Neuronal stem cell (in vitro differentiated cells): Measurements from ENCODE around the gene DPYSL3.

ENCODE experiments used
- DNase-seq: peaks from one replicate; pipeline ENCODE4 v3.0.0-alpha.2; 2013; ENCODE audit warnings: low spot score
- H2AFZ ChIP-seq: one replicate; pipeline ENCODE4 v1.6.1; 2013; ENCODE audit warnings: mild to moderate bottlenecking, low read length, inconsistent platforms
- H2AK5ac ChIP-seq: 2 replicates; pipeline ENCODE4 v1.6.1; 2013; ENCODE audit warnings: low read depth, mild to moderate bottlenecking, inconsistent platforms, low read length, moderate library complexity, mixed read lengths
- H2BK120ac ChIP-seq: 2 replicates; pipeline ENCODE4 v1.6.1; 2013; ENCODE audit warnings: low read depth, mild to moderate bottlenecking, inconsistent platforms, low read length, moderate library complexity, mixed read lengths
- H2BK12ac ChIP-seq: one replicate; pipeline ENCODE4 v1.6.1; 2013; ENCODE audit warnings: low read length, inconsistent platforms
- H2BK15ac ChIP-seq: 2 replicates; pipeline ENCODE4 v1.6.1; 2013; ENCODE audit warnings: mild to moderate bottlenecking, low read length, inconsistent platforms, mixed read lengths
- H2BK5ac ChIP-seq: one replicate; pipeline ENCODE4 v1.6.1; 2013; ENCODE audit warnings: inconsistent platforms, mild to moderate bottlenecking, low read length, moderate library complexity
- H3K14ac ChIP-seq: one replicate; pipeline ENCODE4 v1.6.1; 2013; ENCODE audit warnings: low read length, inconsistent platforms
- H3K18ac ChIP-seq: 2 replicates; pipeline ENCODE4 v1.6.1; 2013; ENCODE audit warnings: low read length, inconsistent platforms
- H3K23ac ChIP-seq: 2 replicates; pipeline ENCODE4 v1.6.1; 2013; ENCODE audit warnings: low read depth, mild to moderate bottlenecking, mixed read lengths, low read length, inconsistent platforms; ENCODE audit not compliant: poor library complexity
- H3K27ac ChIP-seq: replicated peaks from 3 replicates; pipeline ENCODE4 v1.5.1; 2013; ENCODE audit warnings: low read length, inconsistent platforms
- H3K27me3 ChIP-seq, 3 experiments: 2 replicates each; pipeline ENCODE4 v1.6.1; 2013; ENCODE audit warnings: low read length in 3 of 3, mild to moderate bottlenecking in 2 of 3, inconsistent platforms in 1 of 3, low read depth in 1 of 3, mixed read lengths in 1 of 3, moderate library complexity in 1 of 3; ENCODE audit not compliant: control insufficient read depth in 3 of 3, insufficient read depth in 3 of 3
- H3K36me3 ChIP-seq, 2 donors: replicated peaks in 1 of 2; 2 replicates each; pipeline ENCODE4 v1.6.1; 2013; ENCODE audit warnings: low read length in 2 of 2; ENCODE audit not compliant: control insufficient read depth in 2 of 2, insufficient read depth in 2 of 2
- H3K4ac ChIP-seq: 2 replicates; pipeline ENCODE4 v1.6.1; 2013; ENCODE audit warnings: inconsistent platforms, mild to moderate bottlenecking, low read length, moderate library complexity
- H3K4me1 ChIP-seq, 2 donors: 1 replicate in 1 of 2; 2 replicates in 1 of 2; pipeline ENCODE4 v1.6.1; 2013; ENCODE audit warnings: low read length in 2 of 2, low read depth in 1 of 2; ENCODE audit not compliant: control insufficient read depth in 2 of 2, insufficient read depth in 1 of 2
- H3K4me2 ChIP-seq: one replicate; pipeline ENCODE4 v1.6.1; 2013; ENCODE audit warnings: mild to moderate bottlenecking, low read length, inconsistent platforms; ENCODE audit not compliant: insufficient read depth, poor library complexity, severe bottlenecking
- H3K4me3 ChIP-seq, 2 donors: 2 replicates each; pipeline ENCODE4 v1.5.1; 2013; ENCODE audit warnings: low read length in 2 of 2, mild to moderate bottlenecking in 2 of 2, inconsistent platforms in 1 of 2, moderate library complexity in 1 of 2
- H3K79me1 ChIP-seq: one replicate; pipeline ENCODE4 v1.6.1; 2013; ENCODE audit warnings: low read depth, mild to moderate bottlenecking, inconsistent platforms, low read length, moderate library complexity
- H3K9ac ChIP-seq: one replicate; pipeline ENCODE4 v1.6.1; 2013; ENCODE audit warnings: mild to moderate bottlenecking, low read depth, low read length, inconsistent platforms; ENCODE audit not compliant: poor library complexity
- H3K9me3 ChIP-seq, 2 donors: replicated peaks in 1 of 2; 2 replicates each; pipeline versions ENCODE3 to v1.6.1; 2013; ENCODE audit warnings: low read length in 2 of 2, mild to moderate bottlenecking in 2 of 2, inconsistent platforms in 1 of 2, low read depth in 1 of 2, mixed read lengths in 1 of 2, moderate library complexity in 1 of 2; ENCODE audit not compliant: control insufficient read depth in 2 of 2, insufficient read depth in 1 of 2
- H4K8ac ChIP-seq: one replicate; pipeline ENCODE4 v1.6.1; 2013; ENCODE audit warnings: low read depth, mild to moderate bottlenecking, inconsistent platforms, low read length, moderate library complexity
- H4K91ac ChIP-seq: one replicate; pipeline ENCODE4 v1.6.1; 2013; ENCODE audit warnings: low read length, low read depth, mild to moderate bottlenecking, inconsistent platforms; ENCODE audit not compliant: poor library complexity
- WGBS, 2 donors: extraction: QIAGEN DNeasy Blood & Tissue Kit; methylation state at CpG; one replicate each; pipeline ENCODE4 v1.1.7; 2013; ENCODE audit warnings: missing lambda C conversion rate in 2 of 2, mixed read lengths in 1 of 2; ENCODE audit not compliant: insufficient read length in 2 of 2, insufficient replicate concordance in 1 of 2; ENCODE audit errors: extremely low coverage in 2 of 2; 5-methylcytosine and 5-hydroxymethylcytosine counted together

The DPYSL3 gene

GRCh38 chr5:147485046-147485445 is 24.8 kb downstream of the DPYSL3 start:
- Histone ChIP-seq H3K14ac (no peak overlapping the region), H3K4me3 (no peak overlapping the region), H3K18ac (no peak overlapping the region), H4K91ac (no peak overlapping the region), H3K9ac (no peak overlapping the region), H3K27me3 (no peaks in the 10 kb centered on the region), H2BK15ac (no peak overlapping the region), H3K4me1 (peaks cover 2% of the 10 kb centered on the region in 2 donors), H3K9me3 (peaks cover 0 to 3% of the 10 kb centered on the region in 2 donors), H2AK5ac (no peak overlapping the region), H3K79me1 (no peaks in the 10 kb centered on the region), H3K4me2 (no peak overlapping the region), H2BK5ac (no peak overlapping the region), H2AFZ (no peak overlapping the region), H3K36me3 (peaks cover 0 to 34% of the 10 kb centered on the region in 2 donors), H2BK120ac (no peak overlapping the region), H2BK12ac (no peak overlapping the region), H3K27ac (no peak overlapping the region), H3K23ac (no peak overlapping the region), H3K4ac (no peak overlapping the region), H4K8ac (no peak overlapping the region)
- no peak for DNase-seq
- WGBS, 2 donors, result no CpG with 5 or more reads among the region's 6 CpGs

GRCh38 chr5:147484708-147485020 is 25.2 kb downstream of the DPYSL3 start:
- Histone ChIP-seq H3K14ac (no peak overlapping the region), H2BK120ac (no peak overlapping the region), H2BK15ac (no peak overlapping the region), H3K23ac (no peak overlapping the region), H2BK5ac (no peak overlapping the region), H3K18ac (no peak overlapping the region), H2BK12ac (no peak overlapping the region), H4K8ac (no peak overlapping the region), H3K36me3 (peaks cover 0 to 33% of the 10 kb centered on the region in 2 donors), H3K4me3 (no peak overlapping the region), H2AK5ac (no peak overlapping the region), H2AFZ (no peak overlapping the region), H3K9me3 (peaks cover 0 to 3% of the 10 kb centered on the region in 2 donors), H3K27me3 (no peaks in the 10 kb centered on the region), H3K27ac (no peak overlapping the region), H3K79me1 (no peaks in the 10 kb centered on the region), H4K91ac (no peak overlapping the region), H3K4ac (no peak overlapping the region), H3K9ac (no peak overlapping the region), H3K4me1 (peaks cover 2 to 3% of the 10 kb centered on the region in 2 donors), H3K4me2 (no peak overlapping the region)
- no CpG with 5 or more reads among the region's 3 CpGs for WGBS, 2 donors
- DNase-seq, result no peak

GRCh38 chr5:147483961-147484707 is 25.7 kb downstream of the DPYSL3 start:
- no peak overlapping the region for H2AFZ ChIP-seq
- no peak overlapping the region for H3K4me3 ChIP-seq
- H3K27ac ChIP-seq, result no peak overlapping the region
- H2BK120ac ChIP-seq, result no peak overlapping the region
- WGBS, 2 donors, result no CpG with 5 or more reads among the region's 5 CpGs
- H3K27me3 ChIP-seq, result no peaks in the 10 kb centered on the region
- peaks cover 0 to 28% of the 10 kb centered on the region in 2 donors for H3K36me3 ChIP-seq
- peaks cover 0 to 3% of the 10 kb centered on the region in 2 donors for H3K9me3 ChIP-seq
- no peak overlapping the region for H3K23ac ChIP-seq
- no peak overlapping the region for H2BK12ac ChIP-seq
- H3K4ac ChIP-seq, result no peak overlapping the region
- H2BK15ac ChIP-seq, result no peak overlapping the region
- H3K79me1 ChIP-seq, result no peaks in the 10 kb centered on the region
- no peak overlapping the region for H4K8ac ChIP-seq
- H2AK5ac ChIP-seq, result no peak overlapping the region
- H2BK5ac ChIP-seq, result no peak overlapping the region
- H3K4me2 ChIP-seq, result no peak overlapping the region
- H3K4me1 ChIP-seq, result peaks cover 2 to 4% of the 10 kb centered on the region in 2 donors
- H4K91ac ChIP-seq, result no peak overlapping the region
- no peak overlapping the region for H3K9ac ChIP-seq
- DNase-seq, result no peak
- H3K18ac ChIP-seq, result no peak overlapping the region
- H3K14ac ChIP-seq, result no peak overlapping the region

GRCh38 chr5:147483188-147483790 is 26.6 kb downstream of the DPYSL3 start:
- no peak overlapping the region for H3K23ac ChIP-seq
- H4K8ac ChIP-seq, result no peak overlapping the region
- peaks cover 0 to 3% of the 10 kb centered on the region in 2 donors for H3K9me3 ChIP-seq
- DNase-seq, result no peak
- H3K9ac ChIP-seq, result no peak overlapping the region
- H3K14ac ChIP-seq, result no peak overlapping the region
- H3K27ac ChIP-seq, result no peak overlapping the region
- no peak overlapping the region for H3K18ac ChIP-seq
- H2BK5ac ChIP-seq, result no peak overlapping the region
- H3K4me2 ChIP-seq, result no peak overlapping the region
- no peak overlapping the region for H2BK12ac ChIP-seq
- no peak overlapping the region for H2AK5ac ChIP-seq
- peaks cover 0 to 20% of the 10 kb centered on the region in 2 donors for H3K36me3 ChIP-seq
- H2BK120ac ChIP-seq, result no peak overlapping the region
- H3K27me3 ChIP-seq, result no peaks in the 10 kb centered on the region
- no peak overlapping the region for H4K91ac ChIP-seq
- no peak overlapping the region for H3K4ac ChIP-seq
- H3K4me3 ChIP-seq, result no peak overlapping the region
- H2BK15ac ChIP-seq, result no peak overlapping the region
- peaks cover 2 to 5% of the 10 kb centered on the region in 2 donors for H3K4me1 ChIP-seq
- no CpG with 5 or more reads among the region's 5 CpGs for WGBS, 2 donors
- H2AFZ ChIP-seq, result no peak overlapping the region
- H3K79me1 ChIP-seq, result no peaks in the 10 kb centered on the region
